WTC11 (cell line): ENCODE measurements around the gene TMEM120A.

Experiments used
- CREM ChIP-seq: sonication (generic); formaldehyde crosslinking; IDR thresholded peaks from 2 replicates; pipeline ENCODE4 v1.8.1; 2022; ENCODE audit warnings: mild to moderate bottlenecking, missing genetic modification reagents, moderate library complexity
- ELF4 ChIP-seq: sonication (generic); formaldehyde crosslinking; IDR thresholded peaks from 2 replicates; pipeline ENCODE4 v1.8.1; 2022; ENCODE audit warnings: low read depth, mild to moderate bottlenecking, moderate library complexity, missing genetic modification reagents
- FOXJ3 ChIP-seq: sonication (generic); formaldehyde crosslinking; IDR thresholded peaks from 2 replicates; pipeline ENCODE4 v1.9.0; 2021; ENCODE audit warnings: missing genetic modification reagents, mild to moderate bottlenecking, borderline replicate concordance
- JUN ChIP-seq: sonication (generic); formaldehyde crosslinking; IDR thresholded peaks from 2 replicates; pipeline ENCODE4 v1.8.0; 2023; ENCODE audit warnings: mild to moderate bottlenecking, missing genetic modification reagents
- MXD4 ChIP-seq: fragments of 250-450 bp; sonication (Bioruptor Pico); IDR thresholded peaks from 2 replicates; pipeline ENCODE4 v1.8.0; 2021; ENCODE audit warnings: mild to moderate bottlenecking, moderate library complexity, borderline replicate concordance
- NFYB ChIP-seq: sonication (generic); formaldehyde crosslinking; conservative IDR thresholded peaks from 2 replicates; pipeline ENCODE4 v1.8.0; 2022; ENCODE audit warnings: low read depth, missing genetic modification reagents
- SMAD3 ChIP-seq: sonication (generic); formaldehyde crosslinking; IDR thresholded peaks from 2 replicates; pipeline ENCODE4 v1.8.0; 2022; ENCODE audit warnings: missing genetic modification reagents, mild to moderate bottlenecking, borderline replicate concordance
- TEAD1 ChIP-seq: sonication (generic); formaldehyde crosslinking; IDR thresholded peaks from 2 replicates; pipeline ENCODE4 v1.8.0; 2022; ENCODE audit warnings: mild to moderate bottlenecking, missing genetic modification reagents
- TF ChIP-seq, protein P1 (sequence below): sonication (generic); formaldehyde crosslinking; IDR thresholded peaks from 2 replicates; pipeline ENCODE4 v1.8.0; 2022; ENCODE audit warnings: mild to moderate bottlenecking, missing genetic modification reagents
- TF ChIP-seq, protein P2 (sequence below): fragments of 200-600 bp; IDR thresholded peaks from 2 replicates; pipeline ENCODE4 v1.8.0; 2022; ENCODE audit warnings: antibody characterized with exemption
- TF ChIP-seq, protein P3 (sequence below): sonication (generic); formaldehyde crosslinking; IDR thresholded peaks from 2 replicates; pipeline ENCODE4 v1.8.1; 2023; ENCODE audit warnings: mild to moderate bottlenecking, missing genetic modification reagents, moderate library complexity

DNA sequence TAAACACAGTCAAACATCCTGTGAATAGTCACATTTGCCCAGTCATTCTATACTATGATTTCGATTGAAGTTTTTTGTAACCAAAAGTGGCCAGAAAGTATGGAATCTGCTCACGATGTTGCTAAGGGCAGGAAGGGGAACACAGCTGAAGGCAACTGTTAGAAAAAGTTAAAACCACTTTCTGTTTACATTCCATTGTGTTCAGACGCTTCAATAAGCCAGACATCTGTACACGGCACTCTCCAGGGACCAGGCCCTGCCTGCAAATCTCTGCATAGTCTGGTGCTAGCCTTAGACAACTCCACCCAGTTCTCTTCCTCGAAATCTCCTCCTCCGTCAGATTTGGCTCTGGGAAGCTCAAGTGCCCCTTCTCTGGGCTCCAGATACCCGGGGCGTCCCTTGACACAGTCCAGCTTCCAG lies 17.1 kb upstream of the TMEM120A start:
- TF ChIP-seq ELF4 (CRISPR knock-in tag) (no peak), TEAD1 (no peak), NFYB (CRISPR knock-in tag) (no peak), MXD4 (CRISPR knock-in tag) (no peak), SMAD3 (CRISPR knock-in tag) (no peak), JUN (CRISPR knock-in tag) (no peak), FOXJ3 (no peak), CREM (CRISPR knock-in tag) (no peak)
- TF ChIP-seq, protein P1, sequence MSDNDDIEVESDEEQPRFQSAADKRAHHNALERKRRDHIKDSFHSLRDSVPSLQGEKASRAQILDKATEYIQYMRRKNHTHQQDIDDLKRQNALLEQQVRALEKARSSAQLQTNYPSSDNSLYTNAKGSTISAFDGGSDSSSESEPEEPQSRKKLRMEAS = no peak
- TF ChIP-seq, protein P2, sequence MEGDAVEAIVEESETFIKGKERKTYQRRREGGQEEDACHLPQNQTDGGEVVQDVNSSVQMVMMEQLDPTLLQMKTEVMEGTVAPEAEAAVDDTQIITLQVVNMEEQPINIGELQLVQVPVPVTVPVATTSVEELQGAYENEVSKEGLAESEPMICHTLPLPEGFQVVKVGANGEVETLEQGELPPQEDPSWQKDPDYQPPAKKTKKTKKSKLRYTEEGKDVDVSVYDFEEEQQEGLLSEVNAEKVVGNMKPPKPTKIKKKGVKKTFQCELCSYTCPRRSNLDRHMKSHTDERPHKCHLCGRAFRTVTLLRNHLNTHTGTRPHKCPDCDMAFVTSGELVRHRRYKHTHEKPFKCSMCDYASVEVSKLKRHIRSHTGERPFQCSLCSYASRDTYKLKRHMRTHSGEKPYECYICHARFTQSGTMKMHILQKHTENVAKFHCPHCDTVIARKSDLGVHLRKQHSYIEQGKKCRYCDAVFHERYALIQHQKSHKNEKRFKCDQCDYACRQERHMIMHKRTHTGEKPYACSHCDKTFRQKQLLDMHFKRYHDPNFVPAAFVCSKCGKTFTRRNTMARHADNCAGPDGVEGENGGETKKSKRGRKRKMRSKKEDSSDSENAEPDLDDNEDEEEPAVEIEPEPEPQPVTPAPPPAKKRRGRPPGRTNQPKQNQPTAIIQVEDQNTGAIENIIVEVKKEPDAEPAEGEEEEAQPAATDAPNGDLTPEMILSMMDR = no peak
- TF ChIP-seq, protein P3, sequence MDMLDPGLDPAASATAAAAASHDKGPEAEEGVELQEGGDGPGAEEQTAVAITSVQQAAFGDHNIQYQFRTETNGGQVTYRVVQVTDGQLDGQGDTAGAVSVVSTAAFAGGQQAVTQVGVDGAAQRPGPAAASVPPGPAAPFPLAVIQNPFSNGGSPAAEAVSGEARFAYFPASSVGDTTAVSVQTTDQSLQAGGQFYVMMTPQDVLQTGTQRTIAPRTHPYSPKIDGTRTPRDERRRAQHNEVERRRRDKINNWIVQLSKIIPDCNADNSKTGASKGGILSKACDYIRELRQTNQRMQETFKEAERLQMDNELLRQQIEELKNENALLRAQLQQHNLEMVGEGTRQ = no peak
